Stomach (tissue), 4 donors: Measurements from ENCODE around the gene FAM107B.

ENCODE experiments used
- CTCF ChIP-seq, 7 experiments: fragments of 450-650 bp in 4 of 7; fragments of 200-600 bp in 3 of 7; sonication (generic) in 3 of 7; IDR thresholded peaks; one replicate each; pipeline ENCODE4 v1.5.1; 2016 to 2019; ENCODE audit warnings: antibody characterized with exemption in 7 of 7, control low read depth in 2 of 7, mild to moderate bottlenecking in 1 of 7
- EP300 ChIP-seq: sonication (generic); formaldehyde crosslinking; IDR thresholded peaks from one replicate; pipeline ENCODE4 v1.6.1; 2017; ENCODE audit warnings: antibody characterized with exemption

- TF ChIP-seq CTCF (IDR thresholded peaks at IDR 0.05) (no peak), EP300 (no peak)
These were observed 222.7 kb downstream of the FAM107B start for GRCh38 chr10:14552015-14552414.
